Panc1 (cell line): Measurements from ENCODE around the gene SANBR. TPM values are rescaled to one million over a fixed set of nuclear protein-coding genes. Genes with fewer than 3 reads are reported as not detected.

Experiments used
- ATAC-seq: fragments of 200-7000 bp; cut with Tn5 transposase; 2 replicates; pipeline ENCODE4 v1.9.1; 2020; ENCODE audit warnings: mild to moderate bottlenecking, moderate library complexity
- Bru-seq: library from RNA; stranded (reverse); fragments of 400-500 nt; gene quantifications from one replicate; lab custom pipeline; 2021; lab: Mats Ljungman, UMichigan
- BruChase-seq, 2 experiments: library from RNA; stranded (reverse); fragments of 400-500 nt; gene quantifications; one replicate each; lab custom pipeline; 2021; lab: Mats Ljungman, UMichigan
- BruUV-seq: library from RNA; stranded (reverse); fragments of 400-500 nt; replicated peaks from 2 replicates; lab custom pipeline; 2021; lab: Mats Ljungman, UMichigan
- CTCF ChIA-PET: fragments of 300-600 bp; sonication (Branson Sonifier 250); formaldehyde crosslinking; loops from one replicate; lab custom pipeline; 2022; ENCODE audit warnings: antibody characterized with exemption; lab: Charles Lee
- POLR2A ChIA-PET: fragments of 300-600 bp; sonication (Branson Sonifier 250); formaldehyde crosslinking; loops from one replicate; lab custom pipeline; 2022; ENCODE audit warnings: antibody characterized with exemption; lab: Charles Lee
- DNase-seq: peaks from one replicate; pipeline ENCODE4 v3.0.0-alpha.2; 2010; ENCODE audit warnings: low read depth, low spot score
- H3K27ac ChIP-seq: 2 replicates; pipeline ENCODE4 v1.5.1; 2011; ENCODE audit warnings: mild to moderate bottlenecking, low read length, inconsistent platforms
- H3K27me3 ChIP-seq: fragments of 200-500 bp; sonication (Bioruptor generic); 2 replicates; pipeline ENCODE4 v1.6.0; 2014; ENCODE audit warnings: low read length, inconsistent platforms; ENCODE audit not compliant: control insufficient read depth, insufficient read depth
- H3K36me3 ChIP-seq: fragments of 200-500 bp; sonication (Bioruptor generic); 2 replicates; pipeline ENCODE4 v1.5.1; 2014; ENCODE audit warnings: inconsistent platforms, mild to moderate bottlenecking, low read length, moderate library complexity; ENCODE audit not compliant: control insufficient read depth, insufficient read depth
- H3K4me1 ChIP-seq: 2 replicates; pipeline ENCODE4 v1.5.1; 2011; ENCODE audit warnings: inconsistent platforms, mild to moderate bottlenecking, low read length, moderate library complexity; ENCODE audit not compliant: control insufficient read depth, insufficient read depth
- H3K4me3 ChIP-seq, 2 experiments: 2 replicates each; pipeline ENCODE4 v1.5.1; 2011 to 2012; ENCODE audit warnings: low read depth in 2 of 2, low read length in 2 of 2, mild to moderate bottlenecking in 2 of 2, inconsistent platforms in 1 of 2, moderate library complexity in 1 of 2
- H3K9me3 ChIP-seq: fragments of 200-500 bp; sonication (Bioruptor generic); 2 replicates; pipeline ENCODE4 v1.5.1; 2014; ENCODE audit warnings: low read depth, mild to moderate bottlenecking, inconsistent platforms, low read length, moderate library complexity; ENCODE audit not compliant: control insufficient read depth, insufficient read depth
- CTCF ChIP-seq: fragments of 450-650 bp; IDR thresholded peaks from 2 replicates; pipeline ENCODE4 v1.5.1; 2017; ENCODE audit warnings: mild to moderate bottlenecking
- POLR2AphosphoS5 ChIP-seq: IDR thresholded peaks from 2 replicates; pipeline ENCODE4 v1.6.1; 2012; ENCODE audit warnings: mild to moderate bottlenecking, low read depth, low read length, moderate library complexity
- SIN3A ChIP-seq: IDR thresholded peaks from 2 replicates; pipeline ENCODE4 v1.6.1; 2012; ENCODE audit warnings: low read depth, mild to moderate bottlenecking, low read length, moderate library complexity, borderline replicate concordance; ENCODE audit not compliant: insufficient read depth
- TCF7L2 ChIP-seq: IDR thresholded peaks from 2 replicates; pipeline ENCODE4 v1.6.1; 2011; ENCODE audit warnings: mild to moderate bottlenecking, low read depth, low read length, inconsistent platforms
- in situ Hi-C: cut with HindIII; loops from 2 replicates; pipeline ENCODE4 v1.10.0; 2016; ENCODE audit warnings: low sequenced_read_pairs, low pct_unique_long_range_greater_than_20kb
- intact Hi-C: fragments of 100-400 bp; cut with micrococcal nuclease; formaldehyde crosslinking; loops from one replicate; pipeline ENCODE4 v1.10.0; 2022; ENCODE audit not compliant: unreplicated experiment
- long read RNA-seq: library from polyadenylated mRNA; unstranded; transcript quantifications from one replicate; pipeline ENCODE4 v2.0.0, GENCODE V29; 2021; ENCODE audit not compliant: unreplicated experiment
- polyA plus RNA-seq: library from polyadenylated mRNA; unstranded; fragments of >200 nt; gene quantifications from one replicate; pipeline ENCODE4 v1.2.1, GENCODE V29; 2012; ENCODE audit warnings: missing spikeins; ENCODE audit not compliant: insufficient read length
- total RNA-seq: library from RNA; stranded (reverse); gene quantifications from one replicate; pipeline ENCODE4 v1.2.1, GENCODE V29; 2021; ENCODE audit not compliant: unreplicated experiment
- TF ChIP-seq, protein P1 (sequence below), 2 experiments: IDR thresholded peaks; 2 replicates each; pipeline ENCODE4 v1.6.1; 2011 to 2012; ENCODE audit warnings: low read depth in 2 of 2, control low read depth in 1 of 2, low read length in 1 of 2, mild to moderate bottlenecking in 1 of 2, moderate library complexity in 1 of 2; ENCODE audit not compliant: insufficient read depth in 1 of 2

Gene SANBR
- 18.8 TPM for total RNA-seq
- polyA plus RNA-seq = 9.2 TPM
- percentile 70 among the genes with signal in this experiment for Bru-seq, nascent RNA
- percentile 77 among the genes with signal in this experiment for BruChase-seq, experiment 1, labeled RNA remaining after a 2-hour chase
- BruChase-seq, experiment 2, labeled RNA remaining after a 6-hour chase = percentile 69 among the genes with signal in this experiment
- long read RNA-seq, full-length matches to known transcripts = 7 of 33 reads
- long read RNA-seq, partial matches to known transcripts = 13 of 33 reads
- long read RNA-seq, other reads (novel, unspliced or antisense) = 13 of 33 reads

DNA sequence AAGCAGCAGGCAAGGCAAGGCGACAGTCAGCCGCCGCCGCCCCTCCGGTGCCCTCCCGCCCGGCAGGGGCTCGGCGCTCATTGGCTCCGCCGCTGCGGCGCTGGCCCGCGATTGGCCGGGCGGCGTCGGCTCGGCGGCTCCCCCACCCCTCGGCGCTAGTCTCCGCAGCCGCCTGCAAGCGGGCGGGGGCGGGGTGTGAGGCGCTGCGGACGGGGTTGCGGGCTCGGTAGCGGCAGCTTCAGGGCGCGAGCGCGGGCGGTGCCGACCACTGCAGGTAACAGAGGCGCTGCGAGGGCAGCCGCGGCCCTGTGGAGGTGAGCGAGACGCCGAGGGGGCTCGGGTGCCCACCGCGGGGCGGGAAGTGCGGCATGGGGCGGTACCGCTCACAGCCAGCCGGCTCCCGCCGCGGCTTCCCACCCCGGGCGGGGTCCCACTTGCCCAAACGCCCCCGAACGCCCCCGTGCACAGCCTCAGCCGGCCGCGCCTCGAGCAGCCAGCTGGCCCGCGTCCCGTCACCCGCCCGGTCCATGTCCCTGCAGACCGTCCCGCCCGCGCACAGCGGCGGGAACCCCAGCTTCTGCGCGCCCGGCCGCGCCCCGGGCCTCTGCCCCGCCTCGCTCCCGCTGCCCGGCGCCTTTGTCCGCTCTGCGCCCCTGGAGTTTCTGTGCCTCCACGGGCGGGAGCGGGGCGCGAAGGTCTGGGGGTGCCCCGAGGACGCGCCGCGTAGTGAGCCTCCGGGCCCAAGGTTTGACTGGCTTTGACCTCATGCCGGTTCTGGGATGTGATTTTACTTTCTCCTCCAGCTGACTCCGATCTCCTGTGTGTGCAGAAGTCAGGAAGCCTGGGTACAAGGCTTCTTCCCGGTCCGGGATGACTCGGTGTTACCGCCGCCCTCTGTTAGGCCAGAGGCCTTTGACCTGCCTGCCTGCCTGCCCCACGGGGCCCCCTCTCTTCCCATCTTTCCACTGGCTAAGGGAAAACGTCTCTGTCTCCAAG is at the start of gene SANBR:
TSS of gene SANBR (plus strand) at position 158 of the 996 bp plus-strand sequence. CDS start 4,480 bp downstream, outside the sequence.
- Histone ChIP-seq H3K4me3 (peak within 1 kb of the TSS; percentile 71 to 84), H3K4me1 (peaks cover 13% of the 10 kb centered on the region; the same call in 1 of the 2 replicates), H3K9me3 (no peaks in the 10 kb centered on the region), H3K36me3 (peaks cover 10% of the 10 kb centered on the region), H3K27me3 (no peaks in the 10 kb centered on the region), H3K27ac (peak within 1 kb of the TSS; percentile 93)
- DNase-seq = no peak
- ATAC-seq = peak; percentile 98
- TF ChIP-seq, protein P1, sequence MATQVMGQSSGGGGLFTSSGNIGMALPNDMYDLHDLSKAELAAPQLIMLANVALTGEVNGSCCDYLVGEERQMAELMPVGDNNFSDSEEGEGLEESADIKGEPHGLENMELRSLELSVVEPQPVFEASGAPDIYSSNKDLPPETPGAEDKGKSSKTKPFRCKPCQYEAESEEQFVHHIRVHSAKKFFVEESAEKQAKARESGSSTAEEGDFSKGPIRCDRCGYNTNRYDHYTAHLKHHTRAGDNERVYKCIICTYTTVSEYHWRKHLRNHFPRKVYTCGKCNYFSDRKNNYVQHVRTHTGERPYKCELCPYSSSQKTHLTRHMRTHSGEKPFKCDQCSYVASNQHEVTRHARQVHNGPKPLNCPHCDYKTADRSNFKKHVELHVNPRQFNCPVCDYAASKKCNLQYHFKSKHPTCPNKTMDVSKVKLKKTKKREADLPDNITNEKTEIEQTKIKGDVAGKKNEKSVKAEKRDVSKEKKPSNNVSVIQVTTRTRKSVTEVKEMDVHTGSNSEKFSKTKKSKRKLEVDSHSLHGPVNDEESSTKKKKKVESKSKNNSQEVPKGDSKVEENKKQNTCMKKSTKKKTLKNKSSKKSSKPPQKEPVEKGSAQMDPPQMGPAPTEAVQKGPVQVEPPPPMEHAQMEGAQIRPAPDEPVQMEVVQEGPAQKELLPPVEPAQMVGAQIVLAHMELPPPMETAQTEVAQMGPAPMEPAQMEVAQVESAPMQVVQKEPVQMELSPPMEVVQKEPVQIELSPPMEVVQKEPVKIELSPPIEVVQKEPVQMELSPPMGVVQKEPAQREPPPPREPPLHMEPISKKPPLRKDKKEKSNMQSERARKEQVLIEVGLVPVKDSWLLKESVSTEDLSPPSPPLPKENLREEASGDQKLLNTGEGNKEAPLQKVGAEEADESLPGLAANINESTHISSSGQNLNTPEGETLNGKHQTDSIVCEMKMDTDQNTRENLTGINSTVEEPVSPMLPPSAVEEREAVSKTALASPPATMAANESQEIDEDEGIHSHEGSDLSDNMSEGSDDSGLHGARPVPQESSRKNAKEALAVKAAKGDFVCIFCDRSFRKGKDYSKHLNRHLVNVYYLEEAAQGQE (IDR thresholded peaks at IDR 0.05; ENCODE audit: insufficient read depth in 1 of 2, low read depth in 2 of 2, low read length in 1 of 2) = no peak
- TF ChIP-seq CTCF (no peak), SIN3A (no peak; the same call in 1 of the 2 replicates), POLR2AphosphoS5 (peak; percentile 68), TCF7L2 (peak; percentile 50; the same call in 1 of the 2 replicates)
- ChIA-PET POLR2A (no interaction called here), CTCF (no interaction called here)
- intact Hi-C loops = no loop called here
- in situ Hi-C loops = no loop called here
- no TSS peak for BruUV-seq

DNA sequence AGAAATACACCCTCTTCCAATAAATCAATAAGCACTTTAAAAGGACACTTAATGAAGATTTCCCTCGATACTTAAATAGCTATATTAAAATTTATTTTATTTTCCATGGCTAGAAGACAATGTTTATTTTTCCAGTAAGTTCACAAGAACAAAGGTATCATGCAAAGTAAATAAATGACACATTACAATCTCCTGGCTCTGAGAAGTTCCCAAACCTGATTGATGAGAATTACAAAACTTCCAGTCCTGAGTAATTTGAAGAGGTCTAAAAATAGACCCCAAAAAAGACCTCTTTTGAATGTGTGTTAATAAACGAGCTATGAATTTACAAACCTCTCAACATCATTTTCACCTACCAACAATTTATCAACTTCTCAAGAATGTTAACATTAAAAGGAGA is 49.7 kb upstream of the SANBR start:
- H3K27ac ChIP-seq = peak overlapping the region; percentile 99
- POLR2A ChIA-PET = no interaction called here

More for the DNA sequence above, 49.7 kb upstream of the SANBR start:
- no peak for TF ChIP-seq POLR2AphosphoS5
- TF ChIP-seq TCF7L2 = no peak
- no peak for TF ChIP-seq SIN3A
- TF ChIP-seq, protein P1 (IDR thresholded peaks at IDR 0.05; ENCODE audit: insufficient read depth in 1 of 2, low read depth in 2 of 2, low read length in 1 of 2) = no peak
- TF ChIP-seq CTCF = no peak
- no peak for DNase-seq
- no peaks in the 10 kb centered on the region for H3K9me3 ChIP-seq
- H3K36me3 ChIP-seq = peaks cover 3% of the 10 kb centered on the region
- peaks cover 12% of the 10 kb centered on the region; the same call in 1 of the 2 replicates for H3K4me1 ChIP-seq
- in situ Hi-C loops (no loop called here), intact Hi-C loops (no loop called here)
- ATAC-seq = no peak
- BruUV-seq = no TSS peak
- peak overlapping the region; percentile 94 to 98; a peak in 3 of 4 replicates for H3K4me3 ChIP-seq
- CTCF ChIA-PET = no interaction called here
- H3K27me3 ChIP-seq = no peaks in the 10 kb centered on the region
